HepG2 (cell line): ENCODE results near the gene SLC10A2. TPM values are rescaled to one million over a fixed set of nuclear protein-coding genes. Genes with fewer than 3 reads are reported as not detected.

Experiments used
- ATAC-seq: fragments of 200-7000 bp; cut with Tn5 transposase; 3 replicates; pipeline ENCODE4 v1.9.1; 2020; ENCODE audit warnings: mild to moderate bottlenecking, moderate library complexity
- BruUV-seq: library from RNA; stranded (reverse); fragments of 400-500 nt; replicated peaks from 2 replicates; lab custom pipeline; 2021; lab: Mats Ljungman, UMichigan
- CTCF ChIA-PET: fragments of 300-600 bp; formaldehyde crosslinking; extraction: SDS; loops from one replicate; lab custom pipeline; 2021; ENCODE audit warnings: low total read pairs, inconsistent platforms, low intra/inter-chr PET ratio; lab: Yijun Ruan, JAX
- POLR2A ChIA-PET: fragments of 350-600 bp; sonication (Branson Sonifier 250); formaldehyde crosslinking; loops from one replicate; lab custom pipeline; 2020; ENCODE audit warnings: antibody characterized with exemption, inconsistent platforms; lab: Yijun Ruan, JAX
- DNase-seq: peaks from one replicate; pipeline ENCODE4 v3.0.0-alpha.2; 2015; ENCODE audit warnings: low spot score
- FAIRE-seq: peaks from 3 replicates; lab custom pipeline; 2011; peaks lifted over from hg19 to GRCh38; lab: Jason Lieb, UNC
- H2AFZ ChIP-seq: one replicate; pipeline ENCODE4 v1.6.1; 2011; ENCODE audit warnings: low read length, inconsistent platforms
- H3K27ac ChIP-seq: fragments of 300-600 bp; 3 replicates; pipeline ENCODE4 v1.8.0; 2011; ENCODE audit warnings: mixed run types, mild to moderate bottlenecking, mixed read lengths, low read length, inconsistent platforms; ENCODE audit not compliant: insufficient read depth; ENCODE audit errors: extremely low read length
- H3K27me3 ChIP-seq, 2 experiments: fragments of 200-600 bp in 1 of 2; 2 replicates in 1 of 2; 3 replicates in 1 of 2; pipeline versions ENCODE4 v1.6.0 to v1.8.0; 2011; ENCODE audit warnings: low read length in 2 of 2, mild to moderate bottlenecking in 2 of 2, moderate library complexity in 2 of 2, inconsistent platforms in 1 of 2; ENCODE audit not compliant: insufficient read depth in 2 of 2, control insufficient read depth in 1 of 2
- H3K36me3 ChIP-seq, 2 experiments: fragments of 200-600 bp in 1 of 2; replicated peaks in 1 of 2; 2 replicates in 1 of 2; 3 replicates in 1 of 2; pipeline versions ENCODE4 v1.5.1 to v1.8.0; 2011; ENCODE audit warnings: low read length in 2 of 2, inconsistent platforms in 1 of 2; ENCODE audit not compliant: insufficient read depth in 2 of 2, control insufficient read depth in 1 of 2
- H3K4me1 ChIP-seq: 2 replicates; pipeline ENCODE4 v1.5.1; 2012; ENCODE audit warnings: low read length, inconsistent platforms; ENCODE audit not compliant: insufficient read depth
- H3K4me2 ChIP-seq: 2 replicates; pipeline ENCODE4 v1.6.0; 2011; ENCODE audit warnings: low read depth, low read length, inconsistent platforms
- H3K4me3 ChIP-seq, 3 experiments: fragments of 200-600 bp in 1 of 3; sonication (generic), shearing (Covaris generic) in 1 of 3; replicated peaks in 1 of 3; 2 replicates each; pipeline ENCODE4 v1.5.1; 2011 to 2016; ENCODE audit warnings: low read length in 3 of 3, inconsistent platforms in 2 of 3, low read depth in 2 of 3, mild to moderate bottlenecking in 2 of 3, control low read depth in 1 of 3, mixed read lengths in 1 of 3; ENCODE audit not compliant: insufficient read depth in 1 of 3
- H3K79me2 ChIP-seq: one replicate; pipeline ENCODE4 v1.6.1; 2011; ENCODE audit warnings: low read length, inconsistent platforms; ENCODE audit not compliant: insufficient read depth
- H3K9ac ChIP-seq: 2 replicates; pipeline ENCODE4 v1.6.0; 2011; ENCODE audit warnings: mild to moderate bottlenecking, low read depth, low read length, inconsistent platforms; ENCODE audit not compliant: insufficient read depth
- H3K9me3 ChIP-seq: 2 replicates; pipeline ENCODE4 v1.5.1; 2012; ENCODE audit warnings: mild to moderate bottlenecking, low read length
- H4K20me1 ChIP-seq: 2 replicates; pipeline ENCODE4 v1.6.0; 2011; ENCODE audit warnings: inconsistent platforms, mild to moderate bottlenecking, low read length, moderate library complexity; ENCODE audit not compliant: insufficient read depth
- HMG20B ChIP-seq: conservative IDR thresholded peaks from 2 replicates; pipeline ENCODE4 v1.6.1; 2016; ENCODE audit warnings: missing genetic modification reagents, missing compliant biosample characterization
- MAFK ChIP-seq, 2 experiments: IDR thresholded peaks in 1 of 2; conservative IDR thresholded peaks in 1 of 2; 2 replicates each; pipeline ENCODE4 v1.6.1; 2011; ENCODE audit warnings: improper control_type of control experiment in 2 of 2, low read length in 2 of 2
- MEIS1 ChIP-seq: sonication (generic); formaldehyde crosslinking; IDR thresholded peaks from 2 replicates; pipeline ENCODE4 v1.9.0; 2021; ENCODE audit warnings: mild to moderate bottlenecking, missing genetic modification reagents, moderate library complexity, borderline replicate concordance
- MNT ChIP-seq: fragments of 450-650 bp; IDR thresholded peaks from 2 replicates; pipeline ENCODE4 v1.6.1; 2016
- NR2F1 ChIP-seq, 2 experiments: fragments of 450-650 bp in 1 of 2; formaldehyde crosslinking in 1 of 2; IDR thresholded peaks; 2 replicates each; pipeline versions ENCODE4 v1.5.0 to v1.6.1; 2016 to 2020; ENCODE audit warnings: mild to moderate bottlenecking in 1 of 2, missing compliant biosample characterization in 1 of 2, missing genetic modification reagents in 1 of 2, moderate library complexity in 1 of 2
- RBAK ChIP-seq: sonication (generic); formaldehyde crosslinking; IDR thresholded peaks from 2 replicates; pipeline ENCODE4 v1.5.1; 2020; ENCODE audit warnings: mild to moderate bottlenecking, missing genetic modification reagents
- THAP9 ChIP-seq: sonication (generic); formaldehyde crosslinking; IDR thresholded peaks from 2 replicates; pipeline ENCODE4; 2020; ENCODE audit warnings: missing genetic modification reagents, mild to moderate bottlenecking, borderline replicate concordance
- ZNF256 ChIP-seq: sonication (generic); formaldehyde crosslinking; conservative IDR thresholded peaks from 2 replicates; pipeline ENCODE4 v1.4.0; 2020; ENCODE audit warnings: missing genetic modification reagents
- ZNF615 ChIP-seq: sonication (generic); formaldehyde crosslinking; IDR thresholded peaks from 2 replicates; pipeline ENCODE4 v1.5.0; 2020; ENCODE audit warnings: mild to moderate bottlenecking, missing genetic modification reagents, borderline replicate concordance
- WGBS: methylation state at CpG from one replicate; pipeline ENCODE4 v1.1.6; 2017; ENCODE audit warnings: low lambda C conversion rate; 5-methylcytosine and 5-hydroxymethylcytosine counted together
- in situ Hi-C: cut with HindIII; loops from 2 replicates; pipeline ENCODE4 v1.10.0; 2017; ENCODE audit warnings: low pct_unique_long_range_greater_than_20kb; ENCODE audit not compliant: extremely low pct_ligation_motif_present
- intact Hi-C: fragments of 100-400 bp; cut with micrococcal nuclease; formaldehyde crosslinking; loops from one replicate; pipeline ENCODE4 v1.10.0; 2022; ENCODE audit not compliant: unreplicated experiment
- polyA plus RNA-seq, 8 experiments: library from polyadenylated mRNA; depleted of rRNA in 3 of 8; stranded (reverse) in 7 of 8; unstranded in 1 of 8; fragments of >200 nt; fragmentation: Illumina TruSeq in 4 of 8; extraction: Trizol in 4 of 8; gene quantifications; 2 replicates each; pipeline versions ENCODE4 v1.2.1 to v1.2.3, GENCODE V29; 2011 to 2016; ENCODE audit warnings: low read depth in 4 of 8, missing spikeins in 1 of 8, mixed read lengths in 1 of 8; ENCODE audit not compliant: insufficient read depth in 1 of 8
- total RNA-seq, 5 experiments: library from RNA; depleted of rRNA; stranded (reverse); fragments of >200 nt; fragmentation: Illumina TruSeq; extraction: Trizol; gene quantifications; 2 replicates each; pipeline ENCODE4 v1.2.3, GENCODE V29; 2016; ENCODE audit warnings: low read depth in 1 of 5

Gene SLC10A2
- total and polyA plus RNA-seq, 2 of the 13 experiments (the other 11 are each of a cell fraction or from before 2014, with no cell fraction given), result not detected

- no peaks in the 10 kb centered on the region for H3K9me3 ChIP-seq
- no peak for ATAC-seq
- intact Hi-C loops, result no loop called here
Measured at GRCh38 chr13:103046676-103047075, 19.5 kb downstream of the SLC10A2 start.

GRCh38 chr13:103044056-103044455 is 22.2 kb downstream of the SLC10A2 start:
- in situ Hi-C loops, result no loop called here
- Histone ChIP-seq H3K27ac (no peak overlapping the region), H4K20me1 (no peaks in the 10 kb centered on the region), H3K79me2 (no peaks in the 10 kb centered on the region), H3K36me3 (no peaks in the 10 kb centered on the region), H3K4me3 (no peak overlapping the region), H3K9ac (no peak overlapping the region), H3K4me1 (no peaks in the 10 kb centered on the region), H3K27me3 (no peaks in the 10 kb centered on the region), H3K9me3 (no peaks in the 10 kb centered on the region), H2AFZ (no peak overlapping the region), H3K4me2 (no peak overlapping the region)
- TF ChIP-seq HMG20B (CRISPR knock-in tag) (no peak), MEIS1 (CRISPR knock-in tag) (no peak), ZNF256 (CRISPR knock-in tag) (no peak), NR2F1 (CRISPR knock-in tag; IDR thresholded peaks at IDR 0.05) (no peak), ZNF615 (CRISPR knock-in tag) (no peak), RBAK (CRISPR knock-in tag) (no peak), MAFK (conservative IDR thresholded peaks at IDR 0.05 in 1 of 2, IDR thresholded peaks at IDR 0.05 in 1 of 2; ENCODE audit: low read length in 2 of 2) (peak in 1 of 2 experiments; percentile 17; a peak in 1 of 4 replicates), THAP9 (CRISPR knock-in tag) (no peak)
- 42% methylated on average over 3 of the region's 3 CpGs for WGBS
- DNase-seq (no peak), FAIRE-seq (no peak), ATAC-seq (no peak)
- CTCF ChIA-PET, result no interaction called here
- POLR2A ChIA-PET, result no interaction called here
- no TSS peak for BruUV-seq
- intact Hi-C loops, result no loop called here

More at GRCh38 chr13:103046676-103047075, 19.5 kb downstream of the SLC10A2 start:
- BruUV-seq, result no TSS peak
- Histone ChIP-seq H3K4me2 (no peak overlapping the region), H3K9ac (no peak overlapping the region), H3K79me2 (no peaks in the 10 kb centered on the region), H2AFZ (no peak overlapping the region), H3K4me3 (no peak overlapping the region), H3K36me3 (no peaks in the 10 kb centered on the region), H3K27ac (no peak overlapping the region), H3K27me3 (no peaks in the 10 kb centered on the region), H4K20me1 (no peaks in the 10 kb centered on the region), H3K4me1 (no peaks in the 10 kb centered on the region)
- FAIRE-seq (no peak), DNase-seq (no peak)
- TF ChIP-seq MNT (peak; percentile 18; the same call in 1 of the 2 replicates), RBAK (CRISPR knock-in tag) (no peak)
- ChIA-PET CTCF (no interaction called here), POLR2A (no interaction called here)
- in situ Hi-C loops, result no loop called here
- WGBS, result 0% methylated on average over 3 of the region's 4 CpGs
